Measurements from ENCODE around the gene STARD10. TPM values are rescaled to one million over a fixed set of nuclear protein-coding genes. Genes with fewer than 3 reads are reported as not detected.

Gene STARD10
- total and polyA plus RNA-seq, 2 of the 8 experiments (the other 6 are each of a cell fraction or from before 2014, with no cell fraction given): 23.7 to 35.7 TPM

DNA sequence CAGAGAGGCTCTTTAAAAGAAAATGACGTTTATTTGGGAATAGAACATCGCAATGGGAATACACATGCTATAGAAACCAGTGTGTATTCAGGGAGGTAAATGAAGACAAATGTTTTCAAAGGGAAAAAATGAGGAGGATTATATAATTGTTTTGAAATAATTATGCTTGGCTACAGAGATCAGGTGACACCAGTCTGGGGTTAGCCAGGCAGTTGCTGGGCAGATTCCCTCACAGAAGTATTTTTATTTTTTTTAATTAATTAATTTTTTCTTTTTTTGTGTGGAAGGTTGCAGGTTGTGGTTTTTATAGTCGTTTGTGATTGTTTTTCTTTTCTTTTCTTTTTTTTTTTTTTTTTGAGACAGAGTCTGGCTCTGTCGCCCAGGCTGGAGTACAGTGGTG lies 5.6 kb upstream of the STARD10 start:
- Histone ChIP-seq H4K20me1 (replicated peaks in 1 of 2; ENCODE audit: control insufficient read depth in 1 of 2, insufficient read depth in 2 of 2, low read length in 2 of 2) (no peaks in the 10 kb centered on the region), H2AFZ (ENCODE audit: low read length) (no peak overlapping the region), H2AK5ac (ENCODE audit: low read depth, low read length) (no peak overlapping the region), H3K9me3 (ENCODE audit: insufficient read depth in 2 of 2, low read depth in 1 of 2, low read length in 1 of 2) (no peaks in the 10 kb centered on the region), H3K9ac (replicated peaks in 1 of 4; ENCODE audit: extremely low read depth in 1 of 4, low read depth in 3 of 4, low read length in 3 of 4) (no peak overlapping the region), H4K5ac (ENCODE audit: insufficient read length, low read depth, low read length) (no peak overlapping the region), H3K4ac (replicated peaks; ENCODE audit: insufficient read length, low read depth, low read length) (no peak overlapping the region), H3K23ac (ENCODE audit: insufficient read length) (no peak overlapping the region), H3K18ac (ENCODE audit: extremely low read depth, low read length) (no peak overlapping the region), H3K36me3 (ENCODE audit: control insufficient read depth in 2 of 4, insufficient read depth in 4 of 4, low read length in 3 of 4) (no peaks in the 10 kb centered on the region), H4K91ac (replicated peaks; ENCODE audit: insufficient read length, low read length) (no peak overlapping the region), H3K23me2 (ENCODE audit: low read depth, low read length) (no peaks in the 10 kb centered on the region), H2BK20ac (ENCODE audit: low read length) (no peak overlapping the region), H3K4me3 (ENCODE audit: extremely low read depth in 1 of 4, insufficient read depth in 2 of 4, low read depth in 3 of 4, low read length in 4 of 4) (no peak overlapping the region), H4K8ac (ENCODE audit: extremely low read depth, insufficient read depth, low read length) (no peak overlapping the region), H2BK12ac (ENCODE audit: low read depth, low read length) (no peak overlapping the region), H2BK15ac (ENCODE audit: low read length) (no peak overlapping the region), H3K4me1 (replicated peaks in 1 of 4; ENCODE audit: control insufficient read depth in 3 of 4, insufficient read depth in 4 of 4, low read length in 3 of 4) (peaks cover 0 to 11% (median 3%) of the 10 kb centered on the region in 4 experiments; a peak in 3 of 7 replicates), H3K27ac (ENCODE audit: low read depth, low read length) (no peak overlapping the region), H3K27me3 (replicated peaks in 1 of 4; ENCODE audit: control insufficient read depth in 3 of 4, extremely low read depth in 1 of 4, insufficient read depth in 3 of 4, low read length in 3 of 4) (no peaks in the 10 kb centered on the region), H2BK120ac (replicated peaks; ENCODE audit: low read depth, low read length) (no peak overlapping the region), H3K79me2 (ENCODE audit: control insufficient read depth in 1 of 2, insufficient read depth in 2 of 2, low read length in 2 of 2) (no peaks in the 10 kb centered on the region), H3K79me1 (ENCODE audit: low read depth, low read length) (no peaks in the 10 kb centered on the region), H3K14ac (ENCODE audit: insufficient read length) (no peak overlapping the region), H3K56ac (replicated peaks; ENCODE audit: insufficient read length, low read depth, low read length) (no peak overlapping the region), H3K4me2 (ENCODE audit: insufficient read depth in 1 of 2, low read depth in 2 of 2, low read length in 2 of 2) (no peak overlapping the region; a peak in 1 of 4 replicates), H2BK5ac (ENCODE audit: low read depth, low read length) (no peak overlapping the region)
- POLR2A ChIA-PET (ENCODE audit: partially characterized antibody): interaction anchor here (1.8 kb wide), 1 partner anchor 29 kb away, joined by 4 read pairs; no protein-coding TSS in a partner anchor
- CTCF ChIA-PET (ENCODE audit: partially characterized antibody): interaction anchor here (1.3 to 2.4 kb wide), 2 partner anchors 12 to 15 kb away, joined by 4 to 8 read pairs; partner anchors contain the start of gene ATG16L2
- no peak for DNase-seq (ENCODE audit: low read depth in 1 of 2, low spot score in 2 of 2)
- TF ChIP-seq RFX5 (IDR thresholded peaks at IDR 0.05; ENCODE audit: borderline replicate concordance, low read depth, low read length) (peak; percentile 37; the same call in 1 of the 2 replicates), RAD21 (IDR thresholded peaks at IDR 0.05 in 1 of 2, conservative IDR thresholded peaks at IDR 0.05 in 1 of 2; ENCODE audit: low read depth in 2 of 2, low read length in 2 of 2) (no peak)
- WGBS, 2 experiments (ENCODE audit: extremely low coverage in 1 of 2, insufficient coverage in 1 of 2, insufficient read length in 1 of 2, insufficient replicate concordance in 2 of 2, low coverage in 1 of 2, low lambda C conversion rate in 2 of 2, missing lambda C conversion rate in 1 of 2): 89% methylated on average over 3 of the region's 4 CpGs; no CpG with 5 or more reads in 1 of the 2 experiments
- FAIRE-seq: no peak

Data from H1 (cell line).